Posterior cingulate gyrus (tissue), 11 donors: ENCODE measurements around the gene TLCD5.

Source experiments
- DNase-seq, 10 donors: peaks; one replicate each; pipeline versions ENCODE4 v3.0.0 to v3.0.0-alpha.2; 2020 to 2021; ENCODE audit warnings: mixed read lengths in 3 of 10
- intact Hi-C: fragments of 100-400 bp; cut with DNase I; formaldehyde crosslinking; loops from one replicate; pipeline ENCODE4 v1.15.1; 2023

Gene TLCD5

GRCh38 chr11:120335908-120336640 is 11.0 kb downstream of the TLCD5 start, which contains the start of gene ARHGEF12:
ARHGEF12 (plus strand) TSS chr11:120336413; CDS start chr11:120337244, 831 bp downstream.
- intact Hi-C loops: loop anchor here (2.0 to 5.0 kb wide), 2 partner anchors 56 to 175 kb away; partner anchors contain the start of gene GRIK4
- DNase-seq: peak; percentile 87 to 98 (median 91)

- peak in 4 of 10 donors; percentile 19 to 83 (median 29) for DNase-seq
- intact Hi-C loops: loop anchor here (5.0 kb wide), 1 partner anchor 56 kb away; no protein-coding TSS in a partner anchor
Observed at GRCh38 chr11:120336641-120337354, 11.7 kb downstream of the TLCD5 start.

GRCh38 chr11:120337355-120338106 is 12.4 kb downstream of the TLCD5 start:
- intact Hi-C loops: loop anchor here (5.0 kb wide), 1 partner anchor 55 kb away; no protein-coding TSS in a partner anchor
- DNase-seq: no peak

GRCh38 chr11:120338107-120338933 is 13.2 kb downstream of the TLCD5 start:
- intact Hi-C loops: loop anchor here (5.0 kb wide), 1 partner anchor 54 kb away; no protein-coding TSS in a partner anchor
- no peak for DNase-seq

GRCh38 chr11:120339394-120339890 is 14.3 kb downstream of the TLCD5 start:
- intact Hi-C loops: loop anchor here (5.0 kb wide), 1 partner anchor 53 kb away; no protein-coding TSS in a partner anchor
- peak in 4 of 10 donors; percentile 22 to 41 (median 30) for DNase-seq

- intact Hi-C loops: no loop called here
- DNase-seq: no peak
Observed at GRCh38 chr11:120340529-120340928, 15.4 kb downstream of the TLCD5 start.

GRCh38 chr11:120342226-120342625 is 17.1 kb downstream of the TLCD5 start:
- DNase-seq: no peak
- intact Hi-C loops: no loop called here

- DNase-seq: no peak
- intact Hi-C loops: no loop called here
Observed at GRCh38 chr11:120342678-120343077, 17.6 kb downstream of the TLCD5 start.

GRCh38 chr11:120343429-120343828 is 18.3 kb downstream of the TLCD5 start:
- DNase-seq: peak in 1 of 10 donors; percentile 18
- intact Hi-C loops: no loop called here

GRCh38 chr11:120344302-120345004 is 19.4 kb downstream of the TLCD5 start:
- DNase-seq: no peak
- intact Hi-C loops: no loop called here

GRCh38 chr11:120346233-120346632 is 21.1 kb downstream of the TLCD5 start:
- no peak for DNase-seq

GRCh38 chr11:120350637-120351036 is 25.5 kb downstream of the TLCD5 start:
- no peak for DNase-seq
- intact Hi-C loops: no loop called here

More at GRCh38 chr11:120346233-120346632, 21.1 kb downstream of the TLCD5 start:
- intact Hi-C loops: no loop called here

GRCh38 chr11:120352405-120352804 is 27.3 kb downstream of the TLCD5 start:
- intact Hi-C loops: no loop called here
- no peak for DNase-seq

GRCh38 chr11:120354068-120354467 is 29.0 kb downstream of the TLCD5 start:
- intact Hi-C loops: no loop called here
- no peak for DNase-seq

- intact Hi-C loops: no loop called here
- DNase-seq: no peak
Observed at GRCh38 chr11:120354779-120355178, 29.7 kb downstream of the TLCD5 start.

- intact Hi-C loops: no loop called here
- DNase-seq: no peak
Observed at GRCh38 chr11:120357620-120358019, 32.5 kb downstream of the TLCD5 start.

GRCh38 chr11:120358729-120359128 is 33.6 kb downstream of the TLCD5 start:
- no peak for DNase-seq
- intact Hi-C loops: no loop called here

GRCh38 chr11:120363436-120363835 is 38.3 kb downstream of the TLCD5 start:
- no peak for DNase-seq
- intact Hi-C loops: no loop called here

GRCh38 chr11:120365512-120365911 is 40.4 kb downstream of the TLCD5 start:
- no peak for DNase-seq

More at GRCh38 chr11:120365512-120365911, 40.4 kb downstream of the TLCD5 start:
- intact Hi-C loops: no loop called here
